HEK293 (cell line): ENCODE data around the gene FLNA.

ENCODE experiments used
- CTCF ChIA-PET: fragments of 350-600 bp; formaldehyde crosslinking; extraction: SDS; loops from one replicate; lab custom pipeline; 2021; ENCODE audit warnings: antibody characterized with exemption; lab: Yijun Ruan, JAX
- POLR2A ChIA-PET: fragments of 300-600 bp; formaldehyde crosslinking; extraction: SDS; loops from one replicate; lab custom pipeline; 2020; ENCODE audit warnings: antibody characterized with exemption, inconsistent platforms; lab: Yijun Ruan, JAX
- H3K27ac ChIP-seq: fragments of 200-500 bp; sonication (Bioruptor generic); 2 replicates; pipeline ENCODE4 v1.5.1; 2014; ENCODE audit warnings: low read depth, low read length, control low read depth, inconsistent platforms; ENCODE audit errors: extremely low read depth
- H3K36me3 ChIP-seq, 2 experiments: fragments of 200-500 bp in 1 of 2; sonication (Bioruptor generic) in 1 of 2; 1 replicate in 1 of 2; 2 replicates in 1 of 2; pipeline ENCODE4 v1.5.1; 2014 to 2017; ENCODE audit warnings: inconsistent platforms in 2 of 2, low read length in 2 of 2; ENCODE audit not compliant: control insufficient read depth in 2 of 2, insufficient read depth in 1 of 2
- H3K4me1 ChIP-seq: fragments of 200-500 bp; sonication (Bioruptor generic); 2 replicates; pipeline ENCODE4 v1.5.1; 2014; ENCODE audit warnings: mild to moderate bottlenecking, low read length, inconsistent platforms; ENCODE audit not compliant: control insufficient read depth, insufficient read depth
- H3K4me3 ChIP-seq: 2 replicates; pipeline ENCODE4 v1.5.1; 2011; ENCODE audit warnings: low read depth, mild to moderate bottlenecking, control low read depth, low read length, moderate library complexity
- H3K9me3 ChIP-seq: fragments of 200-500 bp; sonication (Bioruptor generic); 2 replicates; pipeline ENCODE4 v1.5.1; 2014; ENCODE audit warnings: low read depth, low read length, inconsistent platforms; ENCODE audit not compliant: control insufficient read depth, insufficient read depth
- CTCF ChIP-seq: fragments of 450-650 bp; formaldehyde crosslinking; IDR thresholded peaks from 2 replicates; pipeline ENCODE4 v1.5.1; 2016; ENCODE audit warnings: missing biosample characterization, missing genetic modification characterization
- GLI2 ChIP-seq: fragments of 450-650 bp; formaldehyde crosslinking; IDR thresholded peaks from 2 replicates; pipeline ENCODE4; 2017; ENCODE audit warnings: missing biosample characterization, missing genetic modification characterization, low read depth, borderline replicate concordance
- GLI4 ChIP-seq: fragments of 450-650 bp; formaldehyde crosslinking; IDR thresholded peaks from 2 replicates; pipeline ENCODE4 v1.5.1; 2016; ENCODE audit warnings: missing biosample characterization, missing genetic modification characterization
- HIC1 ChIP-seq: fragments of 450-650 bp; formaldehyde crosslinking; IDR thresholded peaks from 2 replicates; pipeline ENCODE4 v1.5.1; 2016; ENCODE audit warnings: missing biosample characterization, missing genetic modification characterization
- HOXD13 ChIP-seq: sonication (generic); formaldehyde crosslinking; IDR thresholded peaks from 2 replicates; pipeline ENCODE4 v1.8.0; 2022; ENCODE audit warnings: missing genetic modification reagents, borderline replicate concordance
- KLF17 ChIP-seq: fragments of 450-650 bp; formaldehyde crosslinking; IDR thresholded peaks from 2 replicates; pipeline ENCODE4 v1.5.1; 2016; ENCODE audit warnings: missing biosample characterization, missing genetic modification characterization
- PRDM4 ChIP-seq: fragments of 450-650 bp; formaldehyde crosslinking; IDR thresholded peaks from 2 replicates; pipeline ENCODE4 v1.5.1; 2017; ENCODE audit warnings: missing biosample characterization, missing genetic modification characterization
- SCRT2 ChIP-seq: fragments of 450-650 bp; formaldehyde crosslinking; IDR thresholded peaks from 2 replicates; pipeline ENCODE4 v1.5.1; 2016; ENCODE audit warnings: missing biosample characterization, missing genetic modification characterization
- SP2 ChIP-seq: fragments of 450-650 bp; formaldehyde crosslinking; IDR thresholded peaks from 2 replicates; pipeline ENCODE4 v1.5.1; 2016; ENCODE audit warnings: missing biosample characterization, missing genetic modification characterization
- ZBTB6 ChIP-seq: fragments of 450-650 bp; formaldehyde crosslinking; IDR thresholded peaks from 2 replicates; pipeline ENCODE4 v1.5.1; 2017; ENCODE audit warnings: missing biosample characterization, missing genetic modification characterization
- ZBTB7A ChIP-seq: fragments of 450-650 bp; formaldehyde crosslinking; IDR thresholded peaks from 2 replicates; pipeline ENCODE4 v1.5.1; 2016; ENCODE audit warnings: low read depth, missing biosample characterization, missing genetic modification characterization
- ZNF114 ChIP-seq: fragments of 450-650 bp; formaldehyde crosslinking; IDR thresholded peaks from 2 replicates; pipeline ENCODE4 v1.5.0; 2017; ENCODE audit warnings: missing biosample characterization, missing genetic modification characterization
- ZNF184 ChIP-seq: fragments of 450-650 bp; IDR thresholded peaks from 2 replicates; pipeline ENCODE4 v1.5.1; 2018; ENCODE audit warnings: missing biosample characterization, mild to moderate bottlenecking, missing genetic modification characterization
- ZNF221 ChIP-seq: fragments of 450-650 bp; formaldehyde crosslinking; IDR thresholded peaks from 2 replicates; pipeline ENCODE4 v1.5.1; 2017; ENCODE audit warnings: missing biosample characterization, missing genetic modification characterization, borderline replicate concordance
- ZNF248 ChIP-seq: fragments of 450-650 bp; formaldehyde crosslinking; IDR thresholded peaks from 2 replicates; pipeline ENCODE4 v1.5.1; 2017; ENCODE audit warnings: missing biosample characterization, missing genetic modification characterization
- ZNF266 ChIP-seq: fragments of 450-650 bp; formaldehyde crosslinking; IDR thresholded peaks from 2 replicates; pipeline ENCODE4 v1.5.1; 2016; ENCODE audit warnings: missing biosample characterization, missing genetic modification characterization, low read depth
- ZNF398 ChIP-seq: fragments of 450-650 bp; formaldehyde crosslinking; IDR thresholded peaks from 2 replicates; pipeline ENCODE4 v1.5.1; 2017; ENCODE audit warnings: missing biosample characterization, missing genetic modification characterization
- ZNF416 ChIP-seq: fragments of 450-650 bp; formaldehyde crosslinking; IDR thresholded peaks from 2 replicates; pipeline ENCODE4 v1.5.1; 2016; ENCODE audit warnings: missing biosample characterization, missing genetic modification characterization
- ZNF426 ChIP-seq: fragments of 450-650 bp; formaldehyde crosslinking; IDR thresholded peaks from 2 replicates; pipeline ENCODE4 v1.5.1; 2017; ENCODE audit warnings: missing biosample characterization, missing genetic modification characterization, mild to moderate bottlenecking, inconsistent platforms, moderate library complexity
- ZNF580 ChIP-seq: fragments of 450-650 bp; formaldehyde crosslinking; IDR thresholded peaks from 2 replicates; pipeline ENCODE4 v1.5.1; 2016; ENCODE audit warnings: missing biosample characterization, missing genetic modification characterization
- ZNF585B ChIP-seq: fragments of 450-650 bp; formaldehyde crosslinking; IDR thresholded peaks from 2 replicates; pipeline ENCODE4 v1.5.1; 2016; ENCODE audit warnings: missing biosample characterization, missing genetic modification characterization
- ZNF610 ChIP-seq: fragments of 450-650 bp; formaldehyde crosslinking; IDR thresholded peaks from 2 replicates; pipeline ENCODE4 v1.5.1; 2016; ENCODE audit warnings: missing biosample characterization, missing genetic modification characterization, borderline replicate concordance
- ZNF654 ChIP-seq: fragments of 450-650 bp; formaldehyde crosslinking; IDR thresholded peaks from 2 replicates; pipeline ENCODE4 v1.5.1; 2016; ENCODE audit warnings: low read depth, missing biosample characterization, missing genetic modification characterization
- ZNF670 ChIP-seq: fragments of 450-650 bp; formaldehyde crosslinking; IDR thresholded peaks from 2 replicates; pipeline ENCODE4 v1.5.1; 2016; ENCODE audit warnings: missing biosample characterization, missing genetic modification characterization, low read depth
- ZNF785 ChIP-seq: fragments of 450-650 bp; formaldehyde crosslinking; IDR thresholded peaks from 2 replicates; pipeline ENCODE4 v1.5.1; 2016; ENCODE audit warnings: missing biosample characterization, missing genetic modification characterization

Gene FLNA

GRCh38 chrX:154321594-154321993 is 52.8 kb downstream of the FLNA start:
- Histone ChIP-seq H3K27ac (no peak overlapping the region), H3K4me3 (no peak overlapping the region), H3K4me1 (peaks cover 18% of the 10 kb centered on the region), H3K36me3 (no peaks in the 10 kb centered on the region), H3K9me3 (no peaks in the 10 kb centered on the region)
- ChIA-PET CTCF (interaction anchor here (0.6 to 2.8 kb wide), 4 partner anchors 13 to 437 kb away, joined by 3 to 17 read pairs (median 4); no protein-coding TSS in a partner anchor), POLR2A (interaction anchor here (1.0 kb wide), 1 partner anchor 49 kb away, joined by 5 read pairs; no protein-coding TSS in a partner anchor)
- TF ChIP-seq GLI2 (tag by site-specific recombination) (no peak), ZNF585B (tag by site-specific recombination) (no peak), SCRT2 (tag by site-specific recombination) (peak; percentile 65), GLI4 (no peak), ZNF654 (tag by site-specific recombination) (peak; percentile 20; the same call in 1 of the 2 replicates), SP2 (no peak), HIC1 (no peak), ZNF416 (tag by site-specific recombination) (no peak), ZNF426 (no peak), ZBTB6 (tag by site-specific recombination) (peak; percentile 80), ZBTB7A (tag by site-specific recombination) (no peak), ZNF221 (tag by site-specific recombination) (no peak), PRDM4 (tag by site-specific recombination) (no peak), ZNF785 (no peak), ZNF114 (tag by site-specific recombination) (no peak), CTCF (tag by site-specific recombination) (peak; percentile 77), HOXD13 (no peak), ZNF266 (tag by site-specific recombination) (no peak), ZNF670 (tag by site-specific recombination) (no peak), ZNF610 (tag by site-specific recombination) (no peak), KLF17 (no peak), ZNF580 (tag by site-specific recombination) (no peak), ZNF248 (tag by site-specific recombination) (no peak), ZNF184 (tag by site-specific recombination) (no peak), ZNF398 (no peak)
